HAP-1 (cell line): ENCODE measurements around the gene AP2A1.

Experiments
- DNase-seq, 2 experiments: peaks; one replicate each; pipeline ENCODE4 v3.0.0-alpha.2; 2016 to 2020; ENCODE audit warnings: low spot score in 2 of 2
- H3K27me3 ChIP-seq: fragments of 250-450 bp; sonication (Bioruptor Pico); 2 replicates; pipeline ENCODE4 v1.5.1; 2020; ENCODE audit warnings: low read depth, mild to moderate bottlenecking, moderate library complexity
- H3K36me3 ChIP-seq: fragments of 250-450 bp; sonication (Bioruptor Pico); replicated peaks from 2 replicates; pipeline ENCODE4 v1.5.1; 2020; ENCODE audit warnings: mild to moderate bottlenecking
- H3K4me1 ChIP-seq: fragments of 250-450 bp; sonication (Bioruptor Pico); 2 replicates; pipeline ENCODE4 v1.5.1; 2020; ENCODE audit warnings: mild to moderate bottlenecking
- H3K4me3 ChIP-seq: fragments of 250-450 bp; sonication (Bioruptor Pico); 2 replicates; pipeline ENCODE4 v1.5.1; 2020; ENCODE audit warnings: mild to moderate bottlenecking, moderate library complexity
- H3K9me3 ChIP-seq: fragments of 250-450 bp; sonication (Bioruptor Pico); 2 replicates; pipeline ENCODE4 v1.5.1; 2020; ENCODE audit warnings: mild to moderate bottlenecking, moderate library complexity
- in situ Hi-C: fragments of 300-500 bp; cut with MboI; formaldehyde crosslinking; loops from 3 replicates; pipeline ENCODE4 v1.14.3; 2020; ENCODE audit warnings: low sequenced_read_pairs, inconsistent platforms, mixed read lengths

The AP2A1 gene

DNA sequence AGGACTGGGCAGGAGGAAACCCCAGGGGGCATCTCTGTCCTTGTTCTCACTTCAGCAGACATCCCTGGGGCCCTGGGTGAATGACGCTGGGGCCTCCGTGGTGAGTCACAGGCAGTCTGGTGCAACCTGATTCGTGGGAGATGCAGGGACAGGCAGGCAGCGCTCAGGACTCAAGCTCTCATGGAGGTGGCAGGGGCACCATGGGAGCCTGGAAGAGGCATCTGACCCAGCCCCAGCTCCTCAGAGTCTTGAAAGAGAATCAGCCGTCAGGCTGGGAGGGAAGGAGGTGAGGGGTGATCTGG lies 70.2 kb downstream of the AP2A1 start:
- DNase-seq: no peak
- Histone ChIP-seq H3K9me3 (no peaks in the 10 kb centered on the region), H3K27me3 (no peaks in the 10 kb centered on the region), H3K4me3 (no peak overlapping the region), H3K36me3 (peaks cover 61% of the 10 kb centered on the region), H3K4me1 (no peaks in the 10 kb centered on the region)
- in situ Hi-C loops: no loop called here

- DNase-seq: no peak
- peaks cover 57% of the 10 kb centered on the region for H3K36me3 ChIP-seq
- in situ Hi-C loops: no loop called here
- no peaks in the 10 kb centered on the region for H3K4me1 ChIP-seq
- no peak overlapping the region for H3K4me3 ChIP-seq
- H3K27me3 ChIP-seq: no peaks in the 10 kb centered on the region
- H3K9me3 ChIP-seq: no peaks in the 10 kb centered on the region
Measured at GRCh38 chr19:49837425-49837824, 70.6 kb downstream of the AP2A1 start.

GRCh38 chr19:49838885-49839588 lies 72.2 kb downstream of the AP2A1 start:
- no peak overlapping the region for H3K4me3 ChIP-seq
- no peaks in the 10 kb centered on the region for H3K27me3 ChIP-seq
- in situ Hi-C loops: no loop called here
- DNase-seq: no peak
- H3K9me3 ChIP-seq: no peaks in the 10 kb centered on the region
- peaks cover 46% of the 10 kb centered on the region for H3K36me3 ChIP-seq
- H3K4me1 ChIP-seq: no peaks in the 10 kb centered on the region

GRCh38 chr19:49839713-49840112 lies 72.9 kb downstream of the AP2A1 start:
- Histone ChIP-seq H3K36me3 (peaks cover 41% of the 10 kb centered on the region), H3K9me3 (no peaks in the 10 kb centered on the region), H3K4me1 (no peaks in the 10 kb centered on the region), H3K27me3 (no peaks in the 10 kb centered on the region), H3K4me3 (no peak overlapping the region)
- DNase-seq: no peak
- in situ Hi-C loops: no loop called here

DNA sequence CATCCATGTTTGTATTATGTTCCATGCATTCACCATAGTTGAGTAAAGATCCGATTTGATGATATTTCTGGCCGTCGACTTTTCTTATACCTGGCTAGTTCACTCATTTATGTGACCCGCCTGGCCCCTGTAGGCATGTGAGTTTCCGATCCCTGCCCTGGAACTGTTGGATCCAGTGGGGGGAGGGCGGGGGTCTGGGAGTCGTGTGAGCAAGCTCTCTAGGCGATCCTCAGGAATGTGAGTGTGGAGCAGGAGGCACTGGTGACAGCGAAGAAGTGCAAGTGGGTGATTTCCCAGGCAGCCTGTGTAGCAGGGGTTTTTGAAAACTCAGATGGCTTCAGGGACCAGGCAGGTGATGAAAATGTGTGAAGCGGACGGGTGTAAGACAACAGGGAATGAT lies 73.5 kb downstream of the AP2A1 start:
- peaks cover 37% of the 10 kb centered on the region for H3K36me3 ChIP-seq

GRCh38 chr19:49840736-49841249 lies 74.0 kb downstream of the AP2A1 start:
- peaks cover 36% of the 10 kb centered on the region for H3K36me3 ChIP-seq
- in situ Hi-C loops: no loop called here
- DNase-seq: no peak
- H3K9me3 ChIP-seq: no peaks in the 10 kb centered on the region
- no peaks in the 10 kb centered on the region for H3K27me3 ChIP-seq
- H3K4me3 ChIP-seq: no peak overlapping the region
- no peaks in the 10 kb centered on the region for H3K4me1 ChIP-seq

More for the DNA sequence above, 73.5 kb downstream of the AP2A1 start:
- H3K4me3 ChIP-seq: no peak overlapping the region
- in situ Hi-C loops: no loop called here
- no peaks in the 10 kb centered on the region for H3K4me1 ChIP-seq
- DNase-seq: no peak
- no peaks in the 10 kb centered on the region for H3K9me3 ChIP-seq
- H3K27me3 ChIP-seq: no peaks in the 10 kb centered on the region

DNA sequence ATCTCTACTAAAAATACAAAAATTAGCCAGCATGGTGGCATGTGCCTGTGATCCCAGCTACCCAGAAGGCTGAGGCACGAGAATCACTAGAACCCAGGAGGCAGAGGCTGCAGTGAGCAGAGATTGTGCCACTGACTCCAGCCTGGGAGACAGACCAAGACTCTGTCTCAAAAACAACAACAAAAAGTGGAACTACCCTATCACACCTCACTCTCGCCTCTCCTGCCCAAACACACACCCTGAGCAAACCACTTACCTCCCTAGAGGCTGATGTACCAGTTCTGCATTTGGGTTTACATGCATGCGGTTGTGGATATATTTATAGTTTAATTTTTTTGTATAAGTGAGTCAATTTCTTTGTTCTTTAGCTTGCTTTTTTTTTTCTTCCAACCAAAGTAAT lies 76.5 kb downstream of the AP2A1 start:
- H3K4me1 ChIP-seq: no peaks in the 10 kb centered on the region; the same call in 1 of the 2 replicates
- no peak overlapping the region for H3K4me3 ChIP-seq
- in situ Hi-C loops: no loop called here
- no peak for DNase-seq
- no peaks in the 10 kb centered on the region for H3K9me3 ChIP-seq
- H3K36me3 ChIP-seq: peaks cover 15% of the 10 kb centered on the region
- no peaks in the 10 kb centered on the region for H3K27me3 ChIP-seq

DNA sequence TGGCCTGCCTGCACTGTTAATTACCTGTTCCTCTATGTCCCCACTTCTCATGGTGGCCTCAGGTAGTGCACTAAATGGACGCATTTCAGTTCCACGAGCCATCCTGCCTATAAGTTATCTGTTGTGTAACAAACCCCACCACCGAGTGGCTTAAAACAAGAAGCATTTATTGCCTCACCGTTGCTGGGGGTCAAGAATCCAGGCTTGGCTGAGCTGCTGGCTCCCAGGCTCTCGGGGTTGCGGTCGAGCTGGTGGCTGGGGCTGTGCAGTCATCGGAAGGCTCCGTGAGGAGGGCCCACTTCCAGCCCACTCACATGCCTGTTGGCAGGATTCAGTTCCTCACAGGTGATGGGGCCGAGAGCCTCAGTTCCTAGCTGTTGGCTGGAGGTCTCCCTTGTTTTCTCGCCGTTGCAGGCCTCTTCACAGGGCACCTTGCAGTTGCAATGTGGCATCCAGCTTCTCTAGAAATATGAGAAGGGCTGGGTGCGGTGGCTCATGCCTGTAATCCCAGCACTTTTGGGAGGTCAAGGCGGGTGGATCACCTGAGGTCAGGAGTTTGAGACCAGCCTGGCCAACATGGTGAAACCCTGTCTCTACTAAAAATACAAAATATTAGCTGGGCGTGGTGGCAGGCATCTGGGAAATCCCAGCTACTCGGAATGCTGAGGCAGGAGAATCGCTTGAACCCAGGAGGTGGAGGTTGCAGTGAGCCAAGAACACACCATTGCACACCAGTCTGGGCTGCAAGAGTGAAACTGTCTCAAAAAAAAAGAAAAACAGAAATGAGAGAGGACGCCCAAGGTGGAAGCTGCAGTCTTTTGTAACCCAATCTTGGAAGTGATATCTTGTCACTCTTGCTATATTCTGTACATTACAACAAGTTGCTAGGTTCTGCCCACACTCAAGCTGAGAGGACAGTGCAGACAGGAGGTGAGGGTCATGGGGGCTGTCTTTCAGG lies 77.6 kb downstream of the AP2A1 start:
- H3K27me3 ChIP-seq: no peaks in the 10 kb centered on the region
- H3K36me3 ChIP-seq: peaks cover 7% of the 10 kb centered on the region
- no peaks in the 10 kb centered on the region; the same call in 1 of the 2 replicates for H3K4me1 ChIP-seq
- in situ Hi-C loops: no loop called here
- H3K9me3 ChIP-seq: 0 out of 2 replicates have a peak, but pooled peaks cover 4% of the 10 kb centered on the region
- no peak overlapping the region for H3K4me3 ChIP-seq
- DNase-seq: no peak

- Histone ChIP-seq H3K36me3 (no peaks in the 10 kb centered on the region; the same call in none of the 2 replicates), H3K4me1 (no peaks in the 10 kb centered on the region; the same call in none of the 2 replicates), H3K9me3 (0 out of 2 replicates have a peak, but pooled peaks cover 4% of the 10 kb centered on the region), H3K4me3 (no peak overlapping the region), H3K27me3 (no peaks in the 10 kb centered on the region)
- no peak for DNase-seq
- in situ Hi-C loops: no loop called here
Measured at GRCh38 chr19:49845414-49845813, 78.6 kb downstream of the AP2A1 start.

- in situ Hi-C loops: no loop called here
- Histone ChIP-seq H3K36me3 (no peaks in the 10 kb centered on the region; the same call in 1 of the 2 replicates), H3K27me3 (no peaks in the 10 kb centered on the region), H3K9me3 (0 out of 2 replicates have a peak, but pooled peaks cover 4% of the 10 kb centered on the region), H3K4me3 (no peak overlapping the region), H3K4me1 (no peaks in the 10 kb centered on the region; the same call in none of the 2 replicates)
- DNase-seq: no peak
Measured at GRCh38 chr19:49846408-49846807, 79.6 kb downstream of the AP2A1 start.

GRCh38 chr19:49847731-49848696 lies 81.2 kb downstream of the AP2A1 start:
- peak in 1 of 2 experiments; percentile 36 for DNase-seq
- H3K36me3 ChIP-seq: peaks cover 6% of the 10 kb centered on the region; the same call in 1 of the 2 replicates
- 0 out of 2 replicates have a peak, but pooled peaks cover 4% of the 10 kb centered on the region for H3K9me3 ChIP-seq
- H3K4me3 ChIP-seq: no peak overlapping the region
- H3K27me3 ChIP-seq: no peaks in the 10 kb centered on the region
- peaks cover 10% of the 10 kb centered on the region for H3K4me1 ChIP-seq
- in situ Hi-C loops: no loop called here

DNA sequence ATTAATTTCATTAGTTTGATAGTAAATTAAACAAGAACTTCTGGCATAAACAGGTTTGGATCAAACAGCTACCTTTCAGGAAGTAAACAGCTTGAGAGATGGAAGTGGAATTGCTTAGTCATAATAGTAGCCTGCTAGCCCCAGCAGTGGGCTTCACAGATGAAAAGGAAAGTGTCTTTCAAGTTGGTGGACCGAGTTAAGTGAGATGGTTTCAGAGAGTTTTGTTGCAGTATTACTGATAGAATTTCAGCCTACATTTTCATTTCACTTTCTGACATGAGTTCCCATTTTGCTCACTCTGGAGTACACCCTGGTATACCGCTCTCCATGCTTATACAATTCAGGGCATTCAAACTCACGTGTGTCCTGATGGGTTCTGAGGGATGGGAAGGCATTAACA lies 82.1 kb downstream of the AP2A1 start:
- Histone ChIP-seq H3K9me3 (0 out of 2 replicates have a peak, but pooled peaks cover 4% of the 10 kb centered on the region), H3K27me3 (no peaks in the 10 kb centered on the region), H3K36me3 (peaks cover 6% of the 10 kb centered on the region; the same call in 1 of the 2 replicates), H3K4me3 (no peak overlapping the region), H3K4me1 (peaks cover 11% of the 10 kb centered on the region)
- no peak for DNase-seq
- in situ Hi-C loops: no loop called here
